NB4 (cell line): ENCODE data around the gene CSTF1.

Source experiments
- DNase-seq: peaks from one replicate; pipeline ENCODE4 v3.0.0; 2010; ENCODE audit warnings: low read depth
- H3K4me3 ChIP-seq: one replicate; pipeline ENCODE4 v1.5.1; 2011; ENCODE audit warnings: mild to moderate bottlenecking, low read depth, low read length, moderate library complexity
- MYC ChIP-seq: IDR thresholded peaks from 2 replicates; pipeline ENCODE4 v1.6.1; 2011; ENCODE audit warnings: low read depth, low read length
- POLR2A ChIP-seq: IDR thresholded peaks from 2 replicates; pipeline ENCODE4 v1.6.1; 2011; ENCODE audit warnings: mild to moderate bottlenecking; ENCODE audit not compliant: insufficient read length; ENCODE audit errors: extremely low read depth
- TF ChIP-seq, protein P1 (sequence below): IDR thresholded peaks from one replicate; pipeline ENCODE4 v1.5.1; 2012; ENCODE audit warnings: low read depth, low read length
- TF ChIP-seq, protein P2 (sequence below): IDR thresholded peaks from 2 replicates; pipeline ENCODE4 v1.6.1; 2011; ENCODE audit warnings: low read depth, low read length

Gene CSTF1

DNA sequence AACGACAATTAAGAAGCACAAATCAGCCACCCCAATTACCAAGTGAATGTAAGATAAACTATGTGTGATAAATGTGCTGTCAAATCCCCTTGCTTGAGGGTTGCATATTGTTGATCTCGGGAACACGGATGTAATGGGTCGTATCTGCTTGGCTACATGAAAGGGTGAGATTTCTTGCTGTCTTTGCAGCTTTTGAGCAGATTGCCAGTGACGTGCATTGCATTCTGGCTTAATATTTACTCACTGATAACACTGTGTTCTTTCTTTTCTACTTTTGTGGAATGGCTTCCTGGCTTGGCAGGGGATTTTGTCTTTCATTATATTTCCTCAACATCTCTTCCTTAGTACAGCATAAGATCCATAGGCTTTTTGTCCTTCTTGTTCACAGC is 44.1 kb upstream of the CSTF1 start:
- no peak overlapping the region for H3K4me3 ChIP-seq
- TF ChIP-seq MYC (no peak), POLR2A (no peak)
- TF ChIP-seq, protein P1, sequence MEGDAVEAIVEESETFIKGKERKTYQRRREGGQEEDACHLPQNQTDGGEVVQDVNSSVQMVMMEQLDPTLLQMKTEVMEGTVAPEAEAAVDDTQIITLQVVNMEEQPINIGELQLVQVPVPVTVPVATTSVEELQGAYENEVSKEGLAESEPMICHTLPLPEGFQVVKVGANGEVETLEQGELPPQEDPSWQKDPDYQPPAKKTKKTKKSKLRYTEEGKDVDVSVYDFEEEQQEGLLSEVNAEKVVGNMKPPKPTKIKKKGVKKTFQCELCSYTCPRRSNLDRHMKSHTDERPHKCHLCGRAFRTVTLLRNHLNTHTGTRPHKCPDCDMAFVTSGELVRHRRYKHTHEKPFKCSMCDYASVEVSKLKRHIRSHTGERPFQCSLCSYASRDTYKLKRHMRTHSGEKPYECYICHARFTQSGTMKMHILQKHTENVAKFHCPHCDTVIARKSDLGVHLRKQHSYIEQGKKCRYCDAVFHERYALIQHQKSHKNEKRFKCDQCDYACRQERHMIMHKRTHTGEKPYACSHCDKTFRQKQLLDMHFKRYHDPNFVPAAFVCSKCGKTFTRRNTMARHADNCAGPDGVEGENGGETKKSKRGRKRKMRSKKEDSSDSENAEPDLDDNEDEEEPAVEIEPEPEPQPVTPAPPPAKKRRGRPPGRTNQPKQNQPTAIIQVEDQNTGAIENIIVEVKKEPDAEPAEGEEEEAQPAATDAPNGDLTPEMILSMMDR: no peak
- TF ChIP-seq, protein P2, sequence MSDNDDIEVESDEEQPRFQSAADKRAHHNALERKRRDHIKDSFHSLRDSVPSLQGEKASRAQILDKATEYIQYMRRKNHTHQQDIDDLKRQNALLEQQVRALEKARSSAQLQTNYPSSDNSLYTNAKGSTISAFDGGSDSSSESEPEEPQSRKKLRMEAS: no peak
- DNase-seq: no peak

DNA sequence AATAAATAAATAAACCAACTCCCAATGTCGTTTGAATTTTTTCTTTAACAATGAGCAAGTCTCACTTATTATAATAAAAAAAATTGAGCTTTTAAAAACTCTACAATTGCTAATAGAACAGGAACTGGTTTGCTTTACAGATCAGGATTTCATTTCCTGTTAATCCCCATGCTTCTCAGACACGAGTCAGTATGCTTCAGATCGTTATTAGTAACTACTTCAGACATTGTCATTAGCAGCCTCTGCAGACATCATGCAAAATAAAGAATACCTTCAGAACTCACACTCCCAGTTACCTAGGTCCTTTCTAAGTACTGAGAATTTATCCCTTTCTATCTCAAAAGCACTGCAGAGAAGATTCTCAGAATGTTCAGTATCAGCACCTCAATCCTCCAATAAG is 43.7 kb upstream of the CSTF1 start:
- TF ChIP-seq MYC: no peak
- TF ChIP-seq, protein P1: no peak
- TF ChIP-seq, protein P2: no peak
- TF ChIP-seq POLR2A: no peak
- DNase-seq: no peak
- H3K4me3 ChIP-seq: no peak overlapping the region

DNA sequence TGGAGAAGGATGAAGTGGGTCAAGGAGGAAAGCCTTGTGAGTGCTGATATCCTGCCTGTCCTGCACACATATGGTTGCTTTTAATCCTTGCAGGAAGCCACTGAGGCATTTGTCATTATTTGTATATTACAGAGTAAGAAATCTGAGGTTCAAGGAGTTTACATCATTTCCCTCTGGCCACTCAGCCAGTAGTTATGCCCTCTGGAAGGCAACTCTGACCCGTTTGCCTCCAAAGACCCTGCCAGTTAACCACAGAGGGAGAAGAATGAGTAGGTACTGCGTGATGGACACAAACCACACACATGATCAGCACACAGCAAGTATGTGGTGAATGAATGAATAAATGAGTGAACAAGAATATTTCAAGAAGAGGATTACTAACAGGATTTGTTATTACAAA is 41.6 kb upstream of the CSTF1 start:
- no peak for DNase-seq
- TF ChIP-seq, protein P2: no peak
- TF ChIP-seq, protein P1: no peak
- TF ChIP-seq POLR2A: no peak
- TF ChIP-seq MYC: no peak
- H3K4me3 ChIP-seq: no peak overlapping the region

DNA sequence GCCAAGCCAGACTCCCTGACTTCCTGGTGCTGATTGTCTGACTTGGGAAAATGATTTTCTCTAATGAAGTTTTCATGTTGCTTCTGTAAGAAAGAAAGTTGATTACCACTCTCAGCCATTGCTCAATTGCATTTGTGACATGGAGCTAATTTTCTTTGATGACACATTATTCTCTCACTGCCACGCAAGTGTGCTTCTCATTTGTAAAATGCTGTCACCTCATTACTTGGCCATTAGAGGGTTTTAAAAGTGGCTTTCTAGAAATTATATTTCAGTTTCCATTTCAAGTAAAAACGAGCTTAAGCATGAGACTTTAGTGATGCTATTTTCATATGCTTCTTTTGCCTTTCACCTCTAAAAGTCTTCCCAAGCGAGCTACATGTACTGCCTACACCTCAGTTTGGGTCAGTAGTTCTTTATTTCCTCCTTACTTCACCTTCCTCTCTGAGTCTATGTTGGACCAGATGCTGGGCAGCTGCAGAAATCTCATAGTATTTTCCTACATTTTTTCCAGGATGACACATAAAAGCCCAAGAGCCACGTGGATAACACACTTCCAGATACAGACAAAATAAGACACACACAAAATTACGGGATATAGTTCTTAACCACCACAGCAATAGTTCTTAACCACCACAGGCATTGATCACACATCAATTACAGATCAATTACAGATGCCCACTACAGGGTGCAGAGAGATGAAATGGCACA is 39.9 kb upstream of the CSTF1 start:
- H3K4me3 ChIP-seq: no peak overlapping the region
- TF ChIP-seq, protein P1: no peak
- TF ChIP-seq, protein P2: no peak
- no peak for TF ChIP-seq POLR2A
- DNase-seq: no peak

DNA sequence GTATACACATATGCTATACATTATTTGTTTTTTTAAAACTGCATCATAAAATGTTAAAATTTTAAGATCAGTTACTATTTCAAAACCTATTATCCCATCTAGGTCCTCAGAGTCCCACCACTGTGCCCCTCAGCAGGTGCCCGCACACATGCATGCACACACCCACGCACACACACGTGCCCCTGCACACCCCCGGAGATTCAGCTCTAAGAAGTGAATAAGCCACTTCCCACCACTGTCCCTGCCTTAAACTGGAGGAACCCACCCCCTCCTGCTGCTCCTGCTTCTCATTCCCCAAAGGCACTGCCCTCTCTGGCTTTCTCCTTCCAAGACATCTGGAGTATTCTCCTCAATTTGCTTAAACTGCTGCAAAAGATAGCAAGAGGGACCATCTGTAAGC is 39.1 kb upstream of the CSTF1 start:
- peak; percentile 23 for DNase-seq
- no peak for TF ChIP-seq MYC
- TF ChIP-seq, protein P2: no peak
- TF ChIP-seq POLR2A: no peak
- TF ChIP-seq, protein P1: no peak

DNA sequence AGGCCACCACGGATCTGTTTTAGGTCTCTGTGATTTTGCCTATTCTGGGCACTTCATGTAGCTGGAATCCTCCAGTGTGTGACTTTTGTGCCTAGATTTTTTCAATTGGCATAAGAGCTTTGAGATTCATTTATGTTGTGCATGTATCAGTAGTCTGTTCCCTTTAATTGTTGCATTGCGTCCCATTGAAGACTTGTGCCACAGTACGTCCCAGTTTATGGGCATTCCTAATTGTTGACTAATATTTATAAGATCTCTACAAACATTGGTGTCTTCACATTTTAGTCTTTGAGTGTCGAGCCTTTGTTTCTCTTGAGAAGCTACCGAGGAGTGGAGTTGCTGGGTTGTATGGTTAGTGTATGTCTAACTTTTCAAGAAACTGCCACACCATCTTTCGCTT is 34.4 kb upstream of the CSTF1 start:
- no peak for DNase-seq
- H3K4me3 ChIP-seq: peak overlapping the region; percentile 36
- TF ChIP-seq POLR2A (no peak), MYC (no peak)
- TF ChIP-seq, protein P2: no peak
- TF ChIP-seq, protein P1: no peak

More for the DNA sequence above, 39.1 kb upstream of the CSTF1 start:
- H3K4me3 ChIP-seq: no peak overlapping the region
